ENCODE measurements around the gene EVA1A. TPM values are rescaled to one million over a fixed set of nuclear protein-coding genes. Genes with fewer than 3 reads are reported as not detected.

Gene EVA1A
- total RNA-seq, 1 experiment from 2014 or later = 0.68 TPM

DNA sequence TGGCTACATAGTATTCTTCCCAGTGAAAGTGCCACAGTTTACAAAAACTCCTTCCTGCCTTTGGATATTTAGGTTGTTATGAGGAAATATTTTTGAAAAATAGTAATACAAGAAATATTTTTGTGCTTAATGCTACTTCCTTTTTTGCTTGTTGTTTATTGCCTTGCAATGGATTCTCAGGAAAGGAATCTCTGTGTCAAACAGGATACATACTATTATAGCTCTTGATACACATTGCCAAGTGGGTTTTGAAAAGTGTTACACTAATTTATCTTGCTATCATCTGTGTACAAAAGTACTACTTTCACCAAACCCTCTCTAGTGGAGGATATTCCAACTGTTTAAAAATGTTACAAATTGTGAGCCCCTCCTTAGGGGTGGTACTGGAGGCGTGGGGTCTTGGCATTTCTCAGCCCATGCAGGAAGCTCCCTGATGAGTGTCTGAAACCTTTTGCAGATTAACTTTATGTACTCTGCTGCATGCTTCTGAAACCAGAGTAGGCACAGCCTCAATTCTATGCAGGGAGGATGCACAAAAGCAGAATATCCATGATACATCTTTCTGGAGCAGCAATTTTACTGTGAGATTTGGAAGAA lies 54.5 kb downstream of the EVA1A start:
- Histone ChIP-seq H3K56ac (ENCODE audit: insufficient read length, low read depth, low read length) (no peak overlapping the region), H3K14ac (ENCODE audit: insufficient read depth, low read length) (no peak overlapping the region), H3K27ac (ENCODE audit: insufficient read length, low read depth, low read length) (no peak overlapping the region), H2BK20ac (ENCODE audit: low read depth, low read length, poor library complexity, severe bottlenecking) (no peak overlapping the region), H4K20me1 (ENCODE audit: control insufficient read depth, insufficient read depth, insufficient read length) (no peaks in the 10 kb centered on the region), H3K23ac (ENCODE audit: insufficient read length, low read depth, low read length) (no peak overlapping the region), H3K23me2 (ENCODE audit: insufficient read length, low read depth, low read length, poor library complexity, severe bottlenecking) (no peaks in the 10 kb centered on the region), H4K91ac (ENCODE audit: insufficient read length, low read depth, low read length) (no peak overlapping the region), H3K4me1 (ENCODE audit: insufficient read depth, low read length) (0 out of 2 replicates have a peak, but pooled peaks cover 2% of the 10 kb centered on the region), H3K18ac (ENCODE audit: insufficient read length, low read depth, low read length) (no peak overlapping the region), H3K4ac (ENCODE audit: low read depth, low read length) (no peak overlapping the region), H4K8ac (replicated peaks; ENCODE audit: insufficient read length, low read depth, low read length) (no peak overlapping the region), H4K5ac (ENCODE audit: insufficient read length, low read depth, low read length) (no peak overlapping the region), H3K27me3 (ENCODE audit: insufficient read depth, low read length) (no peaks in the 10 kb centered on the region), H2AK5ac (ENCODE audit: insufficient read length, low read length) (no peak overlapping the region), H3K9ac (ENCODE audit: extremely low read depth, insufficient read length, low read length) (no peak overlapping the region), H3K9me3 (ENCODE audit: control insufficient read depth, low read depth, low read length) (peaks cover 5% of the 10 kb centered on the region), H2BK12ac (ENCODE audit: insufficient read length, low read depth, low read length) (no peak overlapping the region), H2BK15ac (ENCODE audit: low read depth, low read length) (no peak overlapping the region), H2BK120ac (ENCODE audit: low read depth, low read length, poor library complexity, severe bottlenecking) (no peak overlapping the region), H3K79me1 (ENCODE audit: insufficient read depth, low read depth, low read length, poor library complexity, severe bottlenecking) (no peaks in the 10 kb centered on the region), H2BK5ac (ENCODE audit: insufficient read length, low read length) (no peak overlapping the region), H3K79me2 (ENCODE audit: insufficient read depth, low read length) (no peaks in the 10 kb centered on the region), H3K4me2 (ENCODE audit: insufficient read depth, insufficient read length, low read length) (no peak overlapping the region), H3T11ph (ENCODE audit: low read length) (no peak overlapping the region), H2AFZ (ENCODE audit: low read length) (no peak overlapping the region)
- H3K36me3 Mint-ChIP-seq (ENCODE audit: insufficient read depth in 1 of 3, low read depth in 3 of 3) = peaks cover 18 to 21% (median 20%) of the 10 kb centered on the region in 3 experiments
- H3K9me3 Mint-ChIP-seq = peaks cover 11 to 27% of the 10 kb centered on the region in 2 experiments
- H3K4me1 Mint-ChIP-seq = peaks cover 4 to 13% of the 10 kb centered on the region in 2 experiments; a peak in 3 of 4 replicates
- no CpG with 5 or more reads among the region's 1 CpG for whole genome bisulfite sequencing (ENCODE audit: extremely low coverage, insufficient read length, low lambda C conversion rate)
- no peak overlapping the region for H3K4me3 Mint-ChIP-seq
- H3K27ac Mint-ChIP-seq = no peak overlapping the region
- H3K27me3 Mint-ChIP-seq (ENCODE audit: low read depth) = no peaks in the 10 kb centered on the region; the same call in 1 of the 2 replicates
- TF ChIP-seq, protein P1, sequence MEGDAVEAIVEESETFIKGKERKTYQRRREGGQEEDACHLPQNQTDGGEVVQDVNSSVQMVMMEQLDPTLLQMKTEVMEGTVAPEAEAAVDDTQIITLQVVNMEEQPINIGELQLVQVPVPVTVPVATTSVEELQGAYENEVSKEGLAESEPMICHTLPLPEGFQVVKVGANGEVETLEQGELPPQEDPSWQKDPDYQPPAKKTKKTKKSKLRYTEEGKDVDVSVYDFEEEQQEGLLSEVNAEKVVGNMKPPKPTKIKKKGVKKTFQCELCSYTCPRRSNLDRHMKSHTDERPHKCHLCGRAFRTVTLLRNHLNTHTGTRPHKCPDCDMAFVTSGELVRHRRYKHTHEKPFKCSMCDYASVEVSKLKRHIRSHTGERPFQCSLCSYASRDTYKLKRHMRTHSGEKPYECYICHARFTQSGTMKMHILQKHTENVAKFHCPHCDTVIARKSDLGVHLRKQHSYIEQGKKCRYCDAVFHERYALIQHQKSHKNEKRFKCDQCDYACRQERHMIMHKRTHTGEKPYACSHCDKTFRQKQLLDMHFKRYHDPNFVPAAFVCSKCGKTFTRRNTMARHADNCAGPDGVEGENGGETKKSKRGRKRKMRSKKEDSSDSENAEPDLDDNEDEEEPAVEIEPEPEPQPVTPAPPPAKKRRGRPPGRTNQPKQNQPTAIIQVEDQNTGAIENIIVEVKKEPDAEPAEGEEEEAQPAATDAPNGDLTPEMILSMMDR (conservative IDR thresholded peaks at IDR 0.05) = no peak
- no peak for DNase-seq

Measured in H9 (cell line).